ENCODE data around the gene NPHP4. TPM values are rescaled to one million over a fixed set of nuclear protein-coding genes. Genes with fewer than 3 reads are reported as not detected.

NPHP4 gene
- polyA plus RNA-seq, 2 of the 4 experiments (the other 2 are of a cell fraction) = 2.9 to 5.1 TPM

DNA sequence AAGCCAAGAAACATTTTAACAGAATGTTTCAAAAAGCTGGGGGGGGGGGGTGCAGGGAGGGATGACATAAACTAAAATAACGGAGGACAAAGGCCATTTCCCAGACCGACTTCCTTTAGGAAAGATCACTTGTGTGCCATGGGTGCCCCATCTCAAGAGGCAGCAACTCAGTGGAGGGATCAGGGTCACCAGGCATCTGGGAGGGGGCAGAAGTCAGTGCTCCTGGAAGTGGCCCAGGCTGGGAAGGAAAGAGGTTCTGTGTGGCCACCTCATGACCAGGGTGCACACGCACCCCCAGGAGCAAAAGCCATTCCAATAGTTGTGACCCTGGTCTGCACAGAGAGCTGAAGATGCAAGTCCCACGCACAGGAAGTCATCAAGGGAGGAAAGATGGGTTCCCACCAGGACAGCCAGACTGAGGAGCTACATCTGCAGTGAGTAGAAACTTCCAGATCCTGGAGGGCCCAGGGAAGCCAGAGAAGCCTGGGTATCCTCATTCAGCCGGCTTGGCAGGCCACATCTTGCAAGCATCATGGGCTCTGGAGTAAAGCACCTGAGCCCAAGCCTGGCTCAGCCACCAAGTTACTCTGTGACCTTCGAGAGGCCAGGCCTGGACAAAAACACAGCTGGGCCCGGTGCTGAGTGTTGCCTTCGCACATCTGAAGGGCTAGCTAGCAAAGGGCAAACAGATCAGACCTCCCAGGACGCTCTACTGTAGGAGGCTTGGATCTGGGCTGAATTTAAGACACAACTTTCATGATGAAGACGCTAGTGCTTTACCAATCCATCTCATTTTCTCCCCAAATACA lies 36.0 kb downstream of the NPHP4 start:
- 94% methylated on average over 9 of the region's 10 CpGs for WGBS (ENCODE audit: missing lambda C conversion rate)
- no peak for DNase-seq (ENCODE audit: low read depth in 1 of 2, low spot score in 1 of 2)
- no peaks in the 10 kb centered on the region for H3K9me3 ChIP-seq
- no peak for ATAC-seq
- H3K4me2 ChIP-seq = no peak overlapping the region
- no peak for FAIRE-seq
- H3K27ac ChIP-seq = no peak overlapping the region
- TF ChIP-seq, protein P1, sequence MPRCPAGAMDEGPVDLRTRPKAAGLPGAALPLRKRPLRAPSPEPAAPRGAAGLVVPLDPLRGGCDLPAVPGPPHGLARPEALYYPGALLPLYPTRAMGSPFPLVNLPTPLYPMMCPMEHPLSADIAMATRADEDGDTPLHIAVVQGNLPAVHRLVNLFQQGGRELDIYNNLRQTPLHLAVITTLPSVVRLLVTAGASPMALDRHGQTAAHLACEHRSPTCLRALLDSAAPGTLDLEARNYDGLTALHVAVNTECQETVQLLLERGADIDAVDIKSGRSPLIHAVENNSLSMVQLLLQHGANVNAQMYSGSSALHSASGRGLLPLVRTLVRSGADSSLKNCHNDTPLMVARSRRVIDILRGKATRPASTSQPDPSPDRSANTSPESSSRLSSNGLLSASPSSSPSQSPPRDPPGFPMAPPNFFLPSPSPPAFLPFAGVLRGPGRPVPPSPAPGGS (IDR thresholded peaks at IDR 0.05) = no peak
- TF ChIP-seq, protein P2, sequence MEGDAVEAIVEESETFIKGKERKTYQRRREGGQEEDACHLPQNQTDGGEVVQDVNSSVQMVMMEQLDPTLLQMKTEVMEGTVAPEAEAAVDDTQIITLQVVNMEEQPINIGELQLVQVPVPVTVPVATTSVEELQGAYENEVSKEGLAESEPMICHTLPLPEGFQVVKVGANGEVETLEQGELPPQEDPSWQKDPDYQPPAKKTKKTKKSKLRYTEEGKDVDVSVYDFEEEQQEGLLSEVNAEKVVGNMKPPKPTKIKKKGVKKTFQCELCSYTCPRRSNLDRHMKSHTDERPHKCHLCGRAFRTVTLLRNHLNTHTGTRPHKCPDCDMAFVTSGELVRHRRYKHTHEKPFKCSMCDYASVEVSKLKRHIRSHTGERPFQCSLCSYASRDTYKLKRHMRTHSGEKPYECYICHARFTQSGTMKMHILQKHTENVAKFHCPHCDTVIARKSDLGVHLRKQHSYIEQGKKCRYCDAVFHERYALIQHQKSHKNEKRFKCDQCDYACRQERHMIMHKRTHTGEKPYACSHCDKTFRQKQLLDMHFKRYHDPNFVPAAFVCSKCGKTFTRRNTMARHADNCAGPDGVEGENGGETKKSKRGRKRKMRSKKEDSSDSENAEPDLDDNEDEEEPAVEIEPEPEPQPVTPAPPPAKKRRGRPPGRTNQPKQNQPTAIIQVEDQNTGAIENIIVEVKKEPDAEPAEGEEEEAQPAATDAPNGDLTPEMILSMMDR (IDR thresholded peaks at IDR 0.05) = no peak
- TF ChIP-seq KDM1A (IDR thresholded peaks at IDR 0.05; ENCODE audit: low read depth) = no peak
- TF ChIP-seq JUN (IDR thresholded peaks at IDR 0.05) = no peak
- TF ChIP-seq, protein P3, sequence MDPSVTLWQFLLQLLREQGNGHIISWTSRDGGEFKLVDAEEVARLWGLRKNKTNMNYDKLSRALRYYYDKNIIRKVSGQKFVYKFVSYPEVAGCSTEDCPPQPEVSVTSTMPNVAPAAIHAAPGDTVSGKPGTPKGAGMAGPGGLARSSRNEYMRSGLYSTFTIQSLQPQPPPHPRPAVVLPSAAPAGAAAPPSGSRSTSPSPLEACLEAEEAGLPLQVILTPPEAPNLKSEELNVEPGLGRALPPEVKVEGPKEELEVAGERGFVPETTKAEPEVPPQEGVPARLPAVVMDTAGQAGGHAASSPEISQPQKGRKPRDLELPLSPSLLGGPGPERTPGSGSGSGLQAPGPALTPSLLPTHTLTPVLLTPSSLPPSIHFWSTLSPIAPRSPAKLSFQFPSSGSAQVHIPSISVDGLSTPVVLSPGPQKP (IDR thresholded peaks at IDR 0.05; ENCODE audit: low read depth, low read length) = no peak
- H3K4me1 ChIP-seq = no peaks in the 10 kb centered on the region
- ChIA-PET CTCF (no interaction called here), POLR2A (no interaction called here)
- H3K4me3 ChIP-seq = no peak overlapping the region

DNA sequence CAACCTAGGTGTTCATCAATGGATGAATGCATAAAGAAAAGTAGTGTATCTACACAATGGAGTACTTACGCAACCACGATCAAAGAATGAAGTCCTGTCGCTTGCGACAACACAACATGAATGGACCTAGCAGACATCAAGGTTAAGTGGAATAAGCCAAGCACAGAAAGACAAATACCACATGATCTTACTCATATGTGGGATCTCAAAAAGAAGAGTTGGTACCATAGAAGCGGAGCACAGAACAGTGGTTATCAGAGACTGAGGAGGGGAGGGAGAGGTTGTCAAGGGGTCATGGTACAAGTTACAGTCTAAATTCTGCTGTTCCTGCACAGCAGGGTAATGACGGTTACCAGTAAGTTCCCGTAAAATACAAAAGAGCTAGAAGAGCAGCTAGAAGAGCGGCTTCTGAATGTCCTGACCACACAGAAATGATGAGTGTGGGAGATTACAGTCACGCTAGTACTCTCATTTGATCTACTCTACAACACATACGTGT lies 36.7 kb downstream of the NPHP4 start:
- TF ChIP-seq POLR2A (IDR thresholded peaks at IDR 0.05; ENCODE audit: low read length) = no peak
- no peak for TF ChIP-seq RAD21 (conservative IDR thresholded peaks at IDR 0.05 in 1 of 2, IDR thresholded peaks at IDR 0.05 in 1 of 2)
- no peak for TF ChIP-seq HEYL (CRISPR knock-in tag; IDR thresholded peaks at IDR 0.05)
- no peak for TF ChIP-seq KDM5A (IDR thresholded peaks at IDR 0.05)
- no peak for TF ChIP-seq KDM1A (IDR thresholded peaks at IDR 0.05; ENCODE audit: low read depth)
- no peak for TF ChIP-seq JUN (IDR thresholded peaks at IDR 0.05)
- TF ChIP-seq EHF (CRISPR knock-in tag; IDR thresholded peaks at IDR 0.05) = no peak
- no peak for TF ChIP-seq MAZ (IDR thresholded peaks at IDR 0.05; ENCODE audit: borderline replicate concordance, low read depth, low read length)
- no peak for TF ChIP-seq HOXA7 (CRISPR knock-in tag; IDR thresholded peaks at IDR 0.05)
- TF ChIP-seq, protein P4, sequence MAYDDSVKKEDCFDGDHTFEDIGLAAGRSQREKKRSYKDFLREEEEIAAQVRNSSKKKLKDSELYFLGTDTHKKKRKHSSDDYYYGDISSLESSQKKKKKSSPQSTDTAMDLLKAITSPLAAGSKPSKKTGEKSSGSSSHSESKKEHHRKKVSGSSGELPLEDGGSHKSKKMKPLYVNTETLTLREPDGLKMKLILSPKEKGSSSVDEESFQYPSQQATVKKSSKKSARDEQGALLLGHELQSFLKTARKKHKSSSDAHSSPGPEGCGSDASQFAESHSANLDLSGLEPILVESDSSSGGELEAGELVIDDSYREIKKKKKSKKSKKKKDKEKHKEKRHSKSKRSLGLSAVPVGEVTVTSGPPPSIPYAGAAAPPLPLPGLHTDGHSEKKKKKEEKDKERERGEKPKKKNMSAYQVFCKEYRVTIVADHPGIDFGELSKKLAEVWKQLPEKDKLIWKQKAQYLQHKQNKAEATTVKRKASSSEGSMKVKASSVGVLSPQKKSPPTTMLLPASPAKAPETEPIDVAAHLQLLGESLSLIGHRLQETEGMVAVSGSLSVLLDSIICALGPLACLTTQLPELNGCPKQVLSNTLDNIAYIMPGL (CRISPR knock-in tag; IDR thresholded peaks at IDR 0.05; ENCODE audit: borderline replicate concordance) = no peak
- TF ChIP-seq, protein P5, sequence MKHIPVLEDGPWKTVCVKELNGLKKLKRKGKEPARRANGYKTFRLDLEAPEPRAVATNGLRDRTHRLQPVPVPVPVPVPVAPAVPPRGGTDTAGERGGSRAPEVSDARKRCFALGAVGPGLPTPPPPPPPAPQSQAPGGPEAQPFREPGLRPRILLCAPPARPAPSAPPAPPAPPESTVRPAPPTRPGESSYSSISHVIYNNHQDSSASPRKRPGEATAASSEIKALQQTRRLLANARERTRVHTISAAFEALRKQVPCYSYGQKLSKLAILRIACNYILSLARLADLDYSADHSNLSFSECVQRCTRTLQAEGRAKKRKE (CRISPR knock-in tag; IDR thresholded peaks at IDR 0.05; ENCODE audit: low read depth) = no peak
- no peak for TF ChIP-seq ZNF302 (CRISPR knock-in tag; IDR thresholded peaks at IDR 0.05)
- TF ChIP-seq ZC3H11A (IDR thresholded peaks at IDR 0.05) = no peak
- TF ChIP-seq SREBF2 (IDR thresholded peaks at IDR 0.05) = no peak
- TF ChIP-seq MYC (IDR thresholded peaks at IDR 0.05; ENCODE audit: borderline replicate concordance, low read length) = no peak
- no peak for TF ChIP-seq CEBPB (IDR thresholded peaks at IDR 0.05)
- TF ChIP-seq, protein P6, sequence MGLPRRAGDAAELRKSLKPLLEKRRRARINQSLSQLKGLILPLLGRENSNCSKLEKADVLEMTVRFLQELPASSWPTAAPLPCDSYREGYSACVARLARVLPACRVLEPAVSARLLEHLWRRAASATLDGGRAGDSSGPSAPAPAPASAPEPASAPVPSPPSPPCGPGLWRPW (IDR thresholded peaks at IDR 0.05) = no peak
- TF ChIP-seq POLR2AphosphoS2 (conservative IDR thresholded peaks at IDR 0.05; ENCODE audit: low read length) = no peak
- no peak overlapping the region for H3K27ac ChIP-seq
- no peak for ATAC-seq
- no peak for DNase-seq (ENCODE audit: low read depth in 1 of 2, low spot score in 1 of 2)
- no peaks in the 10 kb centered on the region for H3K4me1 ChIP-seq
- H3K9me3 ChIP-seq = no peaks in the 10 kb centered on the region
- no peak overlapping the region for H3K4me2 ChIP-seq
- POLR2A ChIA-PET = no interaction called here
- 92% methylated on average over 10 of the region's 10 CpGs for WGBS (ENCODE audit: missing lambda C conversion rate)
- H3K4me3 ChIP-seq = no peak overlapping the region
- FAIRE-seq = no peak
- CTCF ChIA-PET = no interaction called here
